HG02973 (cell line): ENCODE results near the gene CHST6.
"Not testable (repeated sequence)": the region's sequence is repeated elsewhere in the genome, so short reads cannot be mapped to it uniquely, and the experiment has no call there.

ENCODE experiments used
- ATAC-seq: cut with Tn5 transposase; IDR thresholded peaks from one replicate; pipeline ENCODE4 v1.9.1; 2021; ENCODE audit warnings: moderate library complexity; ENCODE audit not compliant: unreplicated experiment

The CHST6 gene

DNA sequence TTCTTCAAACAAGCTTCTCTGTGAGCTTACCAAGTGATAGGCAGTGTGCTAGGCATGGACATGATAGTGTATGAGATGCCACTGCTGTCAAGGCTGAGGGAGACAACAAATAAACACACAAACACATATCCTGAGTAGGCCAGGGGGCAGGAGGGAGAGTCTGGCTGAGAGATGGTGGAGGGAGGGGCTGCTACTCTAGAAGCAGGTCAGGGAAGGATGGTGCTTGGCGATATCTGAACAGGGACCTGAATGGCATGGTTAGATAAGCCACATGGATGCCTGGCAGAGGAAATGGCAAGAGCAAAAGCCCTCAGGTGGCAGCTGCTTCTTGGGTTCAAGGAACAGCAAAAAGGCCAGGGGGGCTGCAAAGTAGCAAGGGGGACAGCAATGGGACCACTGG, 8.6 kb upstream of the CHST6 start:
- no peak for ATAC-seq

DNA sequence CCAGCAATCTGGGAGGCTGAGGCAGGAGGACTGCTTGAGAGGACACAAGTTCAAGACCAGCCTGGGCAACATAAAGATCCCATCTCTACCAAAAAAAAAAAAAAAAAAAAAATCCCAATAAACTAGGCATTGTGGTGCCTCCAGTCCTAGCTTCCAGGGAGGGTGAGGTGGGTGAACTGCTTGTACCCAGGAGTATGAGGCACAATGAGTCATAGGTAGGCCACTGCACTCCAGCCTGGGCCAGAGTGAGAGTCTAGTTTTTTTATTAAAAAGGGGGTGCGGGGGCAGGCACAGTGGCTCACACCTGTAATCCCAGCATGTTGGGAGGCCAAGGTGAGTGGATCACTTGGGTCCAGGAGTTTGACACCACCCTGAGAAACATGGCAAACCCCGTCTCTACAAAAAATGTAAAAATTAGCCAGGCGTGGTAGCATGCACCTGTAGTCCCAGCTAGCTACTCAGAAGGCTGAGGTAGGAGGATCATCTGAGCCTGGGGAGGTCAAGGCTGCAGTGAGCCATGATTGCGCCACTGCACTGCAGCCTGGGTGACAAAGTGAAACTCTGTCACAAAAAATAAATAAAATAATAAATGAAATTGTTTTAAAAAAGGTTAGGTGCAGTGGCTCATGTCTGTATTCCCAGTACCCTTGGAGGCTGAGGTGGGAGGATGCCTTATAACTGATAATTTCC, 7.8 kb upstream of the CHST6 start:
- ATAC-seq, result no peak

GRCh38 chr16:75501820-75502219, 6.6 kb upstream of the CHST6 start:
- ATAC-seq, result not testable (repeated sequence)

- ATAC-seq, result no peak
Observed at GRCh38 chr16:75501359-75501758, 6.1 kb upstream of the CHST6 start.

DNA sequence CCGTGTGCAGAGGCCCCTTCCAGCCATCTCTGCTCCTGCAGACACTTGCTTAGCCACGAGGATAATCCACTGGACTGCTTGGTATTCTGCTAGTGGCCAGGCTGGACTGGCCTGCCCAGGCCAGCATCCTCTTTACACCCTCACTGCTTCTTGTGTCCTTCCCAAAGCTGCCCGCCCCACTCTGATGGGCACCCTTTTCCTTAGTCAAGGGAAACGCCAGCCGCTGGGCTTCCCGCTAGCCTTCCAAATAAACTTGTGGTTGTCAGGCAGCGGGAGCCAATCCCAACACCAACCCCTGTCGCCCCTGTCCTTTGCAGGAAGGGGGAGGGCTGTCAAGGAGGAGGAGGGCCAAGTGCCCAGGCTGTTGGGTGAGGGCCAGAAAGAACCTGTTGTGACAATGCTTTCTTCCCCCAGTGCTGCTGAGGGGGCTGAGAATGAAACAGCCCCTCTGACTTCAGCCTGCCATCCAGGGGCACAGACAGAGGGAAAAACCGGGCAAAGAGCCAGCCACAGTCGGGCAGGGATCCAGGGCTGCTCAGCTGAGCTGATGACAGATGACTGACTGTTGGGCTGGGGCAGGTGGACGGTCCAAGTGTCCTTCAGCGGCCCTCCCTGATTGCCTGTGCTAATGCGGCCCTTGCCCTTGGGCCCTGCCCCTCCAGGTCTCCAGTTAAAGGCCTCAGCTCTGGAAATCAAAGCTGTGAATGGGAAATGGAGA, 3.5 kb upstream of the CHST6 start:
- ATAC-seq, result not testable (repeated sequence)

DNA sequence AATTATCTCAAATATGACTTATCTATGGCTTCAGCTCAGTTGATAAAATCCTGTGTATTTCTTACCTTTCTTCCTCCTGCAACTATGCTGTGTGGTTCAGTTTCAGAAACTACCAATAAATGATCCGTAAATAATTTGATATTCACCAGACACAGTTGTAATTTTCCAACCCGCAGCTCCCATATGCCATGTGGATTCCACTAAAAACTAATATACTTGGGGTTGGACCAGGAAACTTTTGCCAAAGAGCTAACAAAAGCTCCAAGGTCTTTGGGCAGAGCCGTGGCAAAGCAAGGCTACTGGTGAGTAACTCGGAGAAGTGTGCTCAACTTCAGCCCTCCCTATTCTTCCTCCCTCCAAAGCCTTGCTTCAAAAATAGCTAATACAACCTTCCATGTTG, 2.3 kb upstream of the CHST6 start:
- ATAC-seq, result no peak

DNA sequence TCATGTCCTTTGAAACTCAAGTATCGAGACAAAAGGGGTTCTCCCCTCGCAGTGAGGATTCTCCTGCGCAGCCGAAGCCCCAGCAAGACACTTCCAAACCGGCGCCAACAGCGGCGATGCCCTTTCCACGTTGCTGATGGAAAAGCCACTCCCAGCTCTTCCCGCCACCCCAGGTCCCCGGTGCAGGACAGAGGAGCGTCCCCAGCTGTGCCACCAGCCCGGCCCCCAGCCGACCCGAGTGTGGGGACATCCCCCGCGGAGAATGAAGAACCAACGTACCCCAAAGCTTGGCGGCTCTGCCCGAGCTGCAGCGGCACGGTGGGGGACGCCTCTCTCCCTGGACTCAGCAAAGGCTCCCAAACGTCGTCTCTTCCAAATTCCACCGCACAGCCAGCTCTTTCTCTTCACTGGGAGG, 573 bp downstream of the CHST6 start:
- no peak for ATAC-seq

- ATAC-seq, result no peak
Observed at GRCh38 chr16:75494184-75494583, 1.1 kb downstream of the CHST6 start.

DNA sequence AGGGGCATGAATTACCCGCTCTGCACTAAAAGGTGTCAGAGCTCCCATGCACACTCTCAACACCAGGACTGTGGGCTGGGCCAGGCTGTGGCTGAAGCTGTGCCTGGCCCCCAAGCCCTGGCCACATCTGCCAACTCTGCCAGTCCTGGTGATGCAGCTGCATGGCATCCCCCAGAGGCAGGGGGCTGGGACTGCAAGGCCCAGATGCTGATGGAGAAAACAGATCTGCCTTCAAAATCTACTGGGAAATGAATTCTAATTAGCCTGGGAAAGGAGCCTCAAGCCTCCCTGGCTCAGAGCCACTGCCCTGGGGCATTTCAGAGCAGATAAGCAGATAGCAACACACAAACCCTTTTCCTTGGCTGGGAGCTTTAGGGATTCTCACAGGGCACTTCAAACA, 3.4 kb downstream of the CHST6 start:
- ATAC-seq, result no peak

- ATAC-seq, result no peak
Observed at GRCh38 chr16:75488322-75488721, 6.9 kb downstream of the CHST6 start.

GRCh38 chr16:75486676-75487313, 8.4 kb downstream of the CHST6 start:
- peak; percentile 59 for ATAC-seq

DNA sequence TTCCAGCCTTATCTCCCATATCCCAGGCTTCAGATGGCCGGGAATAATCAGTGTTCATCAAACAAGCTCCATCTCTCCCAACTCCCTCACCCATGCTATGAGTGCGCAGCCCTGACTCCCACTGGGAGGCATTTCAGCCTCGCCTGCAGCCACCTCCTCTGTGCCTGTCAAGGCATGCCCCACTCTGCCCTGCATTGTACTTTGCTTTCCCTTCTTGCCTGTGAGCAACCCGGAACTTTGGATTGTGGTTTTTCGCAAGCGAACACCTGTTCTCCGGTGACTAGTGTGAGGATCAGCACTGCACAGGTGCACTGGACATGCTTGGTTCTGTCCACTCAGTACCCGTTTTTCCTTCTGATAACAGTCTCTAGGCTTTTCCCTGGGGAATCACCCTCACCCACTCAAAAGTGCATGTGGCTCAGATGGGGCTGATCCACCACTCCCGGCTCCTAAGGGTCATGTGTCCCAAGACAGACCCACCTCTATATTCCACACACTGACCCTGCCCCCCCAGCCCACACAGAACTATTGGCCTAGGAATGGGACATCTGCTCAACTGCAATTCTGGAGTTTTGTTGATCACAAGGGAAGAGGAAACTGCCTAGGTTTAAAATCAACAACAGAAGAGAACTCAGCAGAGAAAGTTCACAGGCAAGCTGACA, 9.1 kb downstream of the CHST6 start:
- no peak for ATAC-seq

DNA sequence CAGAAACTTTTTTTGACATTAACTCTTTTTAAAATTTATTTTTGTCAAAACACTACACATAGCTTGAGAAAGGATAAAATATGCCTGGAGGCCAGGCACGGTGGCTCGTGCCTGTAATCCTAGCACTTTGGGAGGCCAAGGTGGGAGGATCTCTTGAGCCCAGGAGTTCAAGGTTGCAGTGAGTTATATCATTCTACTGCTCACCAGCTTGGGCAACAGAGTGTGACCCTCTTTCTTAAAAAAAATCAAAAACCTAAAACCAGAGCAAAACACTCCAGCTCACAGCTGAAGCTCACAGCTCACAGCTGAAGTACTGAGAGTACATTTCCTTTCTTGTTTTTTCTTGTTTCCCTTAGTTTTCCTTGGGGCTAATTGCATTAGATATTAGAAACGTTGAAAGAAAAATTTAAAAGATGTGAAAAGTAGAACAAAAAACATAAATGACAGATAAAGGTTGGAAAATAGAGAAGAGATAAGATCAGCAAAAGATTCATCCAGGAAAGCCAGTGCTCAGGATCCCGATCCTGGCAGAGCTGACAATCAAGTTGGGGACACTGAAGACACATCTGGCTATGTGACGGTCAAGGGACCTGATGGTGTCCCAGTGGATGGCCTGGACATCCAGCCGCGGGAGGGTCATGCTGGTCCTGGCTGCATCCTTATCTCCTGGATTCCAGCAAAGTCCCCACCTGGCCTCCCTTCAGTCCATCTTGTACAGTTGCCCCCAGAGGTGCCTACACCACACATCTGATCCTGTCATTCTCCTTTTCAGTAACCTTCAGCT, 9.8 kb downstream of the CHST6 start:
- no peak for ATAC-seq

DNA sequence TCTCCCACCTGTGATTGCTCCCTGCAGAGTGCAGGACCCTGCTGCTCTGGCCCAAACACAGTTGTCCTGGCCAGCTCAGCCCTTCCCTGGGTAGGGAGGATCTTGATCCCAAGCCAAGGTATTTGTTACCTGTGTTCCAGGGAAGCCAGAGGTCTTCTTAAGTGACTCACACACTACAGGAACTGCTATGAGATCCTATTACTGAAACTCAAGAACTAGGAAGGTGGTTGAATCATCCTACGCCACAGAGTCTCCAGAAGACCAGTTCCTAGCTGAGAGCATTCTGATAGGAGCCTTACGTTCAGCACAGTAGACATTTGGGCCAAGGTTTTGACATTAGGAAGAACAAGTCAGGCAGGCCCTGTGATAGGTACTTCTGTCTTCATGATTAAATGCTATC, 12.0 kb downstream of the CHST6 start:
- no peak for ATAC-seq

GRCh38 chr16:75482434-75483205, 12.6 kb downstream of the CHST6 start:
- no peak for ATAC-seq

DNA sequence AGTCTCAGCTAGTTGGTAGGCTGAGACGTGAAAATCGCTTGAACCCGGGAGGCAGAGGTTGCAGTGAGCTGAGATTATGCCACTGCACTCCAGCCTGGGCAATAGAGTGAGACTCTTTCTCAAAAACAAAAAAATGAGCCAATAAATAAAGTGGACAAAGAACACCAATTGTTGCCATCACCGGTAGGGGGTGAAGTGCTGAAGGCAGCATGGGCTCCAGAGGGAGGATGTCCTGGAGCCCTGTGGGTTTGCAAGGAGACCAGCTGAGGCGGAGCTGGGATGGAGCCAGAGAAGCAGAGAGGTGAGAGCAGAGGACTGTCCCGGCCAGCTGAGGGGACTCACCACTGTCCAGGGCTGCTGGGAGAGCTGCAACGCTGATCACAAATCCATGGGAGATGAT, 13.8 kb downstream of the CHST6 start:
- ATAC-seq, result no peak

GRCh38 chr16:75479421-75479990, 15.7 kb downstream of the CHST6 start:
- ATAC-seq, result no peak

- no peak for ATAC-seq
Observed at GRCh38 chr16:75478480-75479345, 16.5 kb downstream of the CHST6 start.
